ENCODE results near the gene KMT5B.

KMT5B gene

DNA sequence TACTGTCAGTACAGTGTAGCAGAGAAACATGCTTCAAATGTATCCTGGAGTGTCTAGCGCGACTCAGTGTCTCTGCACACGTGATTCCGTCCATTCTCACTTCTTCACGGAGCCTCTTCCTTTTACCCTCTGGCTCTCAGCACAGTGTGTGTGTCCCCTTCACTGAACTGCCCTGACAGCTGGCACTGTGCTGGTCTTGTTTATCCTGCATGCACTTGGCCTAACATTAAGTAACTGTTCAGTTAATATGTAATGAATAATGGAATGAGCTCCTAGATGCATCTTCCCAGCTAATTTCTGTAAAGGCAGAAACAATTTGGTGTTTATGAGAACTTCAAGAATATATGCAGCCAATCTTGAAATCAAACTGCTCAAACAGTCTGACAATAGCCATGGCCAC lies 44.4 kb downstream of the KMT5B start:
- no peak overlapping the region for H3K4me3 ChIP-seq (ENCODE audit: low read depth, low read length)
- TF ChIP-seq MYC (IDR thresholded peaks at IDR 0.05; ENCODE audit: low read depth, low read length) (no peak), CTCF (IDR thresholded peaks at IDR 0.05; ENCODE audit: low read depth, low read length) (no peak), POLR2A (IDR thresholded peaks at IDR 0.05; ENCODE audit: extremely low read depth, insufficient read length) (no peak)
- TF ChIP-seq, protein P1, sequence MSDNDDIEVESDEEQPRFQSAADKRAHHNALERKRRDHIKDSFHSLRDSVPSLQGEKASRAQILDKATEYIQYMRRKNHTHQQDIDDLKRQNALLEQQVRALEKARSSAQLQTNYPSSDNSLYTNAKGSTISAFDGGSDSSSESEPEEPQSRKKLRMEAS (IDR thresholded peaks at IDR 0.05; ENCODE audit: low read depth, low read length): no peak
- DNase-seq (ENCODE audit: low read depth): no peak

DNA sequence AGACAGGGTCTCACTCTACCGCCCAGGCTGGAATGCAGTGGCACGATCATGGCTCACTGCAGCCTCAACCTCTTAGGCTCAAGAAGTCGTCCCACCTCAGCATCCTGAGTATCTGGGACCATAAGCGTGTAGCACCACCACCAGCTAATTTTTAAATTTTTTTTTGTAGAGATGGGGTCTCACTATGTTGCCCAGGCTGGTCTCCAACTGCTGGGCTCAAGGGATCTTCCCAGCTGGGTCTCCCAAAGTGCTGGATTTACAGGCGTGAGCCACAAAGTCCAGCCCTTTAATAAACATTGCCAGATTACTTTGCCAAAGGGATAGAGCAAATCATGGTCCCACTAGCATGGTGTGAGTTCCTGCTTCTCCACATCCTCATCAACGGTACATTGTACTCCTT lies 45.6 kb downstream of the KMT5B start:
- no peak overlapping the region for H3K4me3 ChIP-seq (ENCODE audit: low read depth, low read length)
- no peak for DNase-seq (ENCODE audit: low read depth)
- TF ChIP-seq MYC (IDR thresholded peaks at IDR 0.05; ENCODE audit: low read depth, low read length) (no peak), CTCF (IDR thresholded peaks at IDR 0.05; ENCODE audit: low read depth, low read length) (no peak), POLR2A (IDR thresholded peaks at IDR 0.05; ENCODE audit: extremely low read depth, insufficient read length) (no peak)
- TF ChIP-seq, protein P1 (IDR thresholded peaks at IDR 0.05; ENCODE audit: low read depth, low read length): no peak

DNA sequence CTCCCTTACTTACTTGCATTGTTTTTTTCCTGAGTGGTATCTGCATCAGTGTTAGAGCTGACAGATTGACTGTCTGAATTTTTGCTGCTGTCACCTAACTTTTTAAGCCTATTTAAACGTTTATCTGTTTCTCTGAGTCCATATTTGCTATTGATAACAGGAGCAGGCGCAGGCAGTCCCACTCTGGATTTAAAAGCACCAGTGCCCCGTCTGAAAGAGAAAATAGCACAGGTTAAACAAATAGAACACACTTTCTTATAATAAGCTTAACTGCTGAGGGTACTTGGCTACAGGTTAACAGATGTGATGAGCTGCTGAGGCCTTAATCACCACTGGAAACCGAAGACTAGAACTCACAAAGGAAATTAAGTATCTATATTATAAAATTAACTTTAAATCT lies 46.1 kb downstream of the KMT5B start:
- no peak for DNase-seq (ENCODE audit: low read depth)
- no peak overlapping the region for H3K4me3 ChIP-seq (ENCODE audit: low read depth, low read length)
- TF ChIP-seq CTCF (IDR thresholded peaks at IDR 0.05; ENCODE audit: low read depth, low read length): no peak
- TF ChIP-seq, protein P1 (IDR thresholded peaks at IDR 0.05; ENCODE audit: low read depth, low read length): no peak
- TF ChIP-seq POLR2A (IDR thresholded peaks at IDR 0.05; ENCODE audit: extremely low read depth, insufficient read length): no peak
- TF ChIP-seq MYC (IDR thresholded peaks at IDR 0.05; ENCODE audit: low read depth, low read length): no peak

GRCh38 chr11:68165601-68166000 lies 47.5 kb downstream of the KMT5B start:
- no peak overlapping the region for H3K4me3 ChIP-seq (ENCODE audit: low read depth, low read length)
- TF ChIP-seq CTCF (IDR thresholded peaks at IDR 0.05; ENCODE audit: low read depth, low read length) (no peak), MYC (IDR thresholded peaks at IDR 0.05; ENCODE audit: low read depth, low read length) (no peak), POLR2A (IDR thresholded peaks at IDR 0.05; ENCODE audit: extremely low read depth, insufficient read length) (no peak)
- TF ChIP-seq, protein P1 (IDR thresholded peaks at IDR 0.05; ENCODE audit: low read depth, low read length): no peak
- no peak for DNase-seq (ENCODE audit: low read depth)

DNA sequence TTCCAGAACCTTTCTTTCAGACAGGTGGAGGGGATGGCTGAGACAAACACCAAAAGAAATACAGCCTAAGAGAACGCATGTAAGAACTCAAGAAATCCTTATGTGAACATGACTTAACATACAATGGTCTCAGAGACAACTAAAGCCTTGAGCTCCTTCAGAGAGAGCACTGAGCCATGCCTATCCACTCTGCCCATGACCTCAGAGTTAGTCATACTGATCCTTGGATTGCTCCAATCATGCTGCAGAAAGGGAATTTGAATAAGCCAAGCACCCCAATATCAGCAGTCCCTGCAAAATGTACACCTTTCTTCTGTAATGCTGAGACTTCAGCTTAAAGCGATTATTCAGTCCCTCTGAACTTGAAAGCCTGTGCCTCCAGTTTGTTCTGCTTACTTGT lies 48.7 kb downstream of the KMT5B start:
- no peak for DNase-seq (ENCODE audit: low read depth)
- TF ChIP-seq POLR2A (IDR thresholded peaks at IDR 0.05; ENCODE audit: extremely low read depth, insufficient read length) (no peak), CTCF (IDR thresholded peaks at IDR 0.05; ENCODE audit: low read depth, low read length) (no peak), MYC (IDR thresholded peaks at IDR 0.05; ENCODE audit: low read depth, low read length) (no peak)
- TF ChIP-seq, protein P1 (IDR thresholded peaks at IDR 0.05; ENCODE audit: low read depth, low read length): no peak
- no peak overlapping the region for H3K4me3 ChIP-seq (ENCODE audit: low read depth, low read length)

GRCh38 chr11:68163691-68164090 lies 49.4 kb downstream of the KMT5B start:
- no peak overlapping the region for H3K4me3 ChIP-seq (ENCODE audit: low read depth, low read length)
- DNase-seq (ENCODE audit: low read depth): no peak
- TF ChIP-seq, protein P1 (IDR thresholded peaks at IDR 0.05; ENCODE audit: low read depth, low read length): no peak
- no peak for TF ChIP-seq MYC (IDR thresholded peaks at IDR 0.05; ENCODE audit: low read depth, low read length)
- no peak for TF ChIP-seq CTCF (IDR thresholded peaks at IDR 0.05; ENCODE audit: low read depth, low read length)
- TF ChIP-seq POLR2A (IDR thresholded peaks at IDR 0.05; ENCODE audit: extremely low read depth, insufficient read length): no peak

All from NB4 (cell line).